Neural cell (in vitro differentiated cells): Measurements from ENCODE around the gene MAP6.

Experiments used
- EZH2 ChIP-seq: fragments of 200-600, 300-800 bp; shearing (Covaris generic), sonication (generic); IDR thresholded peaks from 2 replicates; pipeline ENCODE4 v1.6.1; 2014; ENCODE audit warnings: antibody characterized with exemption, low read length, borderline replicate concordance, mild to moderate bottlenecking; ENCODE audit not compliant: insufficient read depth, poor library complexity, severe bottlenecking
- MXI1 ChIP-seq: fragments of 450-650 bp; conservative IDR thresholded peaks from 2 replicates; pipeline ENCODE4 v1.6.1; 2014; ENCODE audit warnings: antibody characterized with exemption, mild to moderate bottlenecking; ENCODE audit not compliant: poor library complexity, severe bottlenecking
- TAF1 ChIP-seq: IDR thresholded peaks from 2 replicates; pipeline ENCODE4 v1.6.1; 2012; ENCODE audit warnings: low read depth
- TF ChIP-seq, protein P1 (sequence below): fragments of 450-650 bp; IDR thresholded peaks from 2 replicates; pipeline ENCODE4 v1.5.1; 2014; ENCODE audit warnings: antibody characterized with exemption, mild to moderate bottlenecking, moderate library complexity; ENCODE audit not compliant: poor library complexity, severe bottlenecking
- TF ChIP-seq, protein P2 (sequence below): IDR thresholded peaks from 2 replicates; pipeline ENCODE4 v1.6.1; 2012; ENCODE audit warnings: borderline replicate concordance

- TF ChIP-seq, protein P1, sequence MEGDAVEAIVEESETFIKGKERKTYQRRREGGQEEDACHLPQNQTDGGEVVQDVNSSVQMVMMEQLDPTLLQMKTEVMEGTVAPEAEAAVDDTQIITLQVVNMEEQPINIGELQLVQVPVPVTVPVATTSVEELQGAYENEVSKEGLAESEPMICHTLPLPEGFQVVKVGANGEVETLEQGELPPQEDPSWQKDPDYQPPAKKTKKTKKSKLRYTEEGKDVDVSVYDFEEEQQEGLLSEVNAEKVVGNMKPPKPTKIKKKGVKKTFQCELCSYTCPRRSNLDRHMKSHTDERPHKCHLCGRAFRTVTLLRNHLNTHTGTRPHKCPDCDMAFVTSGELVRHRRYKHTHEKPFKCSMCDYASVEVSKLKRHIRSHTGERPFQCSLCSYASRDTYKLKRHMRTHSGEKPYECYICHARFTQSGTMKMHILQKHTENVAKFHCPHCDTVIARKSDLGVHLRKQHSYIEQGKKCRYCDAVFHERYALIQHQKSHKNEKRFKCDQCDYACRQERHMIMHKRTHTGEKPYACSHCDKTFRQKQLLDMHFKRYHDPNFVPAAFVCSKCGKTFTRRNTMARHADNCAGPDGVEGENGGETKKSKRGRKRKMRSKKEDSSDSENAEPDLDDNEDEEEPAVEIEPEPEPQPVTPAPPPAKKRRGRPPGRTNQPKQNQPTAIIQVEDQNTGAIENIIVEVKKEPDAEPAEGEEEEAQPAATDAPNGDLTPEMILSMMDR, result no peak
- TF ChIP-seq EZH2, result no peak
- TF ChIP-seq, protein P2, sequence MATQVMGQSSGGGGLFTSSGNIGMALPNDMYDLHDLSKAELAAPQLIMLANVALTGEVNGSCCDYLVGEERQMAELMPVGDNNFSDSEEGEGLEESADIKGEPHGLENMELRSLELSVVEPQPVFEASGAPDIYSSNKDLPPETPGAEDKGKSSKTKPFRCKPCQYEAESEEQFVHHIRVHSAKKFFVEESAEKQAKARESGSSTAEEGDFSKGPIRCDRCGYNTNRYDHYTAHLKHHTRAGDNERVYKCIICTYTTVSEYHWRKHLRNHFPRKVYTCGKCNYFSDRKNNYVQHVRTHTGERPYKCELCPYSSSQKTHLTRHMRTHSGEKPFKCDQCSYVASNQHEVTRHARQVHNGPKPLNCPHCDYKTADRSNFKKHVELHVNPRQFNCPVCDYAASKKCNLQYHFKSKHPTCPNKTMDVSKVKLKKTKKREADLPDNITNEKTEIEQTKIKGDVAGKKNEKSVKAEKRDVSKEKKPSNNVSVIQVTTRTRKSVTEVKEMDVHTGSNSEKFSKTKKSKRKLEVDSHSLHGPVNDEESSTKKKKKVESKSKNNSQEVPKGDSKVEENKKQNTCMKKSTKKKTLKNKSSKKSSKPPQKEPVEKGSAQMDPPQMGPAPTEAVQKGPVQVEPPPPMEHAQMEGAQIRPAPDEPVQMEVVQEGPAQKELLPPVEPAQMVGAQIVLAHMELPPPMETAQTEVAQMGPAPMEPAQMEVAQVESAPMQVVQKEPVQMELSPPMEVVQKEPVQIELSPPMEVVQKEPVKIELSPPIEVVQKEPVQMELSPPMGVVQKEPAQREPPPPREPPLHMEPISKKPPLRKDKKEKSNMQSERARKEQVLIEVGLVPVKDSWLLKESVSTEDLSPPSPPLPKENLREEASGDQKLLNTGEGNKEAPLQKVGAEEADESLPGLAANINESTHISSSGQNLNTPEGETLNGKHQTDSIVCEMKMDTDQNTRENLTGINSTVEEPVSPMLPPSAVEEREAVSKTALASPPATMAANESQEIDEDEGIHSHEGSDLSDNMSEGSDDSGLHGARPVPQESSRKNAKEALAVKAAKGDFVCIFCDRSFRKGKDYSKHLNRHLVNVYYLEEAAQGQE, result no peak
- no peak for TF ChIP-seq MXI1
- no peak for TF ChIP-seq TAF1
These were observed 9.1 kb upstream of the MAP6 start for GRCh38 chr11:75677909-75678308.
